HG03196 (cell line): ENCODE measurements around the gene ANXA4.
A peak's percentile ranks its signal among the peaks of the same experiment; 100 is the strongest.

Experiments used
- ATAC-seq: cut with Tn5 transposase; IDR thresholded peaks from one replicate; pipeline ENCODE4 v1.9.1; 2021; ENCODE audit not compliant: unreplicated experiment

The ANXA4 gene

DNA sequence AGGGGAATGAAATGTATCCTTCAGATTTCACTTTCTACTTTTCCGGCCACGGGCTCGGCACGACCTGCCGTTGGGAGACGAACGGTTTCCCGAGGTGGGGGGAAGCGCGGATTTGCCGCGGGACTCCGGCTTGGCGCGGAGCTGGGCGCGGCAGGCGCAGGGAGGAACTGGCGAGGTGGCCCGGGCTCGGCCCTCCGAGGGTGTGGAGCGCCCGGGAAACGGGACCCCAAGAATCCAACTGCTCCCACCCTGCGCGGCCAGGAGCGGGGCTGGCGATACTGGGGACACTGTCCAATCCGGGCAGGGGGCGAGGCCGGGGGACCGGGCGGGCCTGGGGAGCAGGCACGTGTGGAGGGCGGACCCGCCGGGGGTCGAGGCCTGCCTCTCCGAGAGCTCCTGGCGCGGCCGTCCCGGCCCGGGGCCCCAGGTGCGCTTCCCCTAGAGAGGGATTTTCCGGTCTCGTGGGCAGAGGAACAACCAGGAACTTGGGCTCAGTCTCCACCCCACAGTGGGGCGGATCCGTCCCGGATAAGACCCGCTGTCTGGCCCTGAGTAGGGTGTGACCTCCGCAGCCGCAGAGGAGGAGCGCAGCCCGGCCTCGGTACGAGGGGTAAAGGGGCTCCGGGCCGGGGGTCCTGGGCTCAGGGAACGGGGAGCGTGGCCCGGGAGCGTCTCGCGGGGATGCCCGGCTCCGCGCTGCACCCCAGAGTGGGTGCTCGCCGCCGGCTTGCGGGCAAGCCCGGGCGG lies at the start of gene ANXA4:
Gene ANXA4 (plus strand): TSS at position 560 of the 747 bp plus-strand sequence. CDS start 39,432 bp downstream, outside the sequence.
- peak; percentile 72 for ATAC-seq

DNA sequence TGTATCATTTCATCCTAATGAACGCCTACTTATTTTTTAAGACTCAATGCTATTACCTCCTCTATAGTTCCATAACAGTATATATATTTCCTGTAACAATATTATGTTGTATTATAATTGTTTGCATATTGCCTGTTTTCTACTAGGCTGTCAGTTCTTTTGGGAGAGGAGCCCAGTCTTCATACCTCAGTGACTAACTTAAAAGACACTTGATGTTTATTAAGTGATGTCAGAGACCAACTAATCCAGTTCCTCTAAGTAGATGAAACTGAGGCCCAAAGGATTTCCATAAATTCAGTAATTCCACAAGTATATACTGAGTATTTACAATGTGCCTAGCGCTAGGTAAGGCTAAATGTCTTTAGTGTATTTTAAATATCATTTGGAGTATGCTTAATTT lies 49.5 kb upstream of the ANXA4 start:
- ATAC-seq = no peak

DNA sequence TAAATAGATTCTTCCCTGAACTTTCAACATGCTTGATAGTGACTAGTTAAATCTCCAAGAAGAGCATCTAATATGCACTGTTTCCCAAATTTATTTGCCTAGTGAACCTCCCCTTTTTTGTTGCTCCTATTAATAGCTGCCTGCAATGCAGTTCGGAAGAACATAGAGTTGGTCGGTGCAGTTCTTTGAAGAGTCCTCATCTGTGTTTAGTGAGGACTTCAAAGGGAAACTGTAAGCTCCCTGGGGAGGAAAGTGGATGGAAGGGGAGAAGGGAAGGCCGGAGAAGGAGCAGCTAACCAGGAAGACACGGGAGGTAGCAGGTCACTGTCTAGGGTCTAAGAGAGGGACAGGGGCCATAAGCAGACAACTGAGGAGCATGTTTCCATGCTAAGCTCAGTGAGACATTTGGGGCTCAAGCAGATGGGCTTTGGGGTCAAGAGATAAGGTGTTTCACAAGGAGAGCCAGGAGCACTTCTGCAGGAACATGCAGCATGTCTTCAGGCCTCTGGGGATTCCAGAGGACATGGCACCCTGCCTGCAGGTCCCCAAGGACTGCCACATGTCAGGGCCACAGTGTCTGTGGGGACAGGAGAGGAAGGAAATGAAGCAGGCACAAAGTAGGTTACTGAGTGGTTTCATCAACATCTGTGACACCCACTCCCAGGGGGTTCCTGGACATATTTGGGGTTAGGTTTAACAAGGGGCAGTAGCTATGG lies 48.7 kb upstream of the ANXA4 start:
- ATAC-seq = peak; percentile 69

DNA sequence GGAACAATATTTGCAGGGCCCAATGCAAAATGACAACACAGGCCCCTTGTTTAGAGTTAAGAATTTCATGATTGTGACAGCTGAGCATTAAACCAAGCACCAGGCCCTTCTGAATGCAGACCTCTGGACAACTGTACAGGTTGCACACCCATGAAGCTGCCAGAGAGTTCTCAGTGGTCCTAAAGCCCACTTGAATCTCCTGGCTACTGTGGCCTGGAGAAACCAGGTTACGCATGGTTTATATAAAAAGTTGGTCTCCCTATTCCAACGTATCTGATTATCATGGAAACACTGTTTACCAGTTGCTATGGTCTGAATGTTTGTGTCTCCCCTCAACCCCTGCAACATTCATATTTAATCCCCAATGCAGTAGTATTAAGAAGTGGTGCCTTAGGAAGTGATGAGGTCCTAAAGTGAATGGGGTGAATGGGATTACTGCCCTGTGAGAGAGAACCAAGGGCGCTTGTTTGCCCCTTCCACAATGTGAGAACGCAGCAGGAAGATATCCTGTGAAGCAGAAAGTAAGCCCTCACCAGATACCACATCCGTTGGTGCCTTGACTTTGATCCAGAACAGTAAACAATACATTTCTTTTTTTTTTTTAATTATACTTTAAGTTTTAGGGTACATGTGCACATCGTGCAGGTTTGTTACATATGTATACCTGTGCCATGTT lies 48.0 kb upstream of the ANXA4 start:
- peak; percentile 47 for ATAC-seq

DNA sequence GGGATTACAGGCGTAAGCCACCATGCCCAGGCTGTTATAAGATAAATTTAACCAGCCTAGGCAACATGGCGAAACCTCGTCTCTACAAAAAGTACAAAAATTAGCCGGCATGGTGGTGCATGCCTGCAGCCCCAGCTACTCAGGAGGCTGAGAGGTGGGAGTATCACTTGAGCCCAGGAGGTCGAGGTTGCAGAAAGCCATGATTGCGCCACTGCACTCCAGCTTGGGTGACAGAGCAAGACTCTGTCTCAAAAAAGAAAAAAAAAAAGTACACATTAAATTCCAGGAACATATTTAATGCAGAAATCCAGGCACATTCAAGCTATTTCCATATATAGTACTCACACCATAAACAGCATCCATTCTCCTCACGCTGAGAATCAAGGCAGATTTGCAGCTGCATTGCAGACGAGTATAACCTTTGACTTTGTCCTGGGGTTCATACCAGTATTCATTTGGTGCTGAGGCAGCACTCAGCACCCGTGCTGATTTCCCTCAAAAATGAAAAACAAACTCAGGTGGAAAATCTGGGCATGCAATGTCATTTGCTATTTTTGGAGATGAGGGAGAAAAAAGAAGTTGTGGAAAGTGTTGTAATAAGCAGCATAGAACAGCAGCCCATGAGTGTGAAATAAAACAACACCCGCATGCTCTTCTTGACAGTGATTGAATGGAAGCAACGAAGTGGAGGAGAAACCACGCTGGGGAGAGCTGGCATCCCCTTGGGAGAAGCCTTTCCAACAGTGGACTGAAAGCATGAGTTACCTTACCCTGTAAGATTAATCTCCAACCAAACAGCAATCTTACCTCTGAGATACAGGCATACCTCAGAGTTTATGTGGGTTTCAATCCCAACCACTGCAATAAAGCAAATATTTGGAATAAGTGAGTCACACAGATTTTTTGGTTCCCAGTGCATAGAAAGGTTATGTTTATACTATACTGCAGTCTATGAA lies 46.8 kb upstream of the ANXA4 start:
- no peak for ATAC-seq

DNA sequence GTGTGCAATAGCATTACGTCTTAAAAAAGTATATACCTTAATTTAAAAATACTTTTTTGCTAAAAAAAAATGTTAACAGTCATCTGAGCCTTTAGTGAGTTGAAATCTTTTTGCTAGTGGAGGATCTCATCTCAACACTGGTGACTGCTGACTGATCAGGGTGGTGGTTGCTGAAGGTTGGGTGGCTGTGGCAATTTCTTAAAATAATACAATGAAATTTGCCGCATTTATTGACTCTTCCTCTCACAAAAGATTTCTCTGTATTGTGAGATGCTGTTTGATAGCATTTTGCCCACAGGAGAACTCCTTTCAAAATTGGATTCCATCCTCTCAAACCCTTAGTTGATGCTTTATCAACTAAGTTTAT lies 46.1 kb upstream of the ANXA4 start:
- no peak for ATAC-seq

DNA sequence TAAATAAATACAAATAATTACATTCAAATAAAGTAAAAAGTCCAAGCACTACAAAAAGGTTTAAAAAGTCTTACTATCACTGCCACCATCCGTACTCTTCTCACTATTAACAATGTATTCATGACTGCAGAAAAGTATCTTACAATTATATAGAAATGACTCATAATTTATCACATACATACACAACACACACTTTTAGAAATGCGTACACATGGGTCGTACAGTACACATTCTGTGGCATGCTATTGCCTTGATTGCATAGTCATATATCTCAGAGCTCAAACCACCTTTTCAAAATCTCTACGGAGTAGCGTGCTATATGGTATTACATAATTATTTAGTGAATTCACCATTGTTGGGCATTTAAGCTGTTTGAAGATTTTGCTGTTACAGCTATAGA lies 41.6 kb upstream of the ANXA4 start:
- no peak for ATAC-seq

DNA sequence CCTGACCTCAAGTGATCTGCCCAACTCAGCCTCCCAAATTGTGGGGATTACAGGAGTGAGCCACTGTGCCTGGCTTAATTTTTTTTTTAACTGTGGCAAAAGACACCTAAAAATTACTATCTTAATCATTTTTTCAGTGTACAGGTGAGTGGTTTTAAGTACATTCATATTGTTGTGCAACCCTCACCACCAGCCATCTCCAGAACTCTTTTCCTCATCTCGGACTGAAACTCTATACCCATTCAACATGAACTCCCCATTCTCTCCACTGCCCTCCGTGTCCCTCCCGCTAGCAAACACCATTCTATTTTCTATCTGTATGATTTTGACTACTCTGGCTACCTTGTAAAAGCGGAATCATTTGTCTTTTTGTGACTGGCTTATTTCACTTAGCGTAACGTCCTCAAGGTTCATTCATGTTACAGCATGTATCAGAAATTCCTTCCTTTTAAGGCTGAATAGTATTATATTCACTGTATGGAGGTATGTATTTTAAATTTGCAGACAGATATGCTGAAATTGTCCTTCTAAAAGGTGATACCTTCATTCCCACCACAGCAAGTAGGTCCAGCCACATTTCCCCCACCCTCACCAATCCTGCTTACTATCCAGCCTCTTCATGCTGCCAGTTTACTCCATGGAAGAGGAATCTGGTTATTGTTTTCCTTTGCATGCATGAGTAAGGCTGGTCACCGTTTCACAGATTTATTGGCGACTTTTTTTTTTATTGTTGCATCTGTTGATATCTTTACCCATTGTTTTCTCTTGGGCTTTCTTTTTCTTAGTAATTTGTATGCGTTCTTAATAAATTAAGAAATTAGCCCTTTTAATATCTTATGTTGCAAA lies 40.6 kb upstream of the ANXA4 start:
- no peak for ATAC-seq

DNA sequence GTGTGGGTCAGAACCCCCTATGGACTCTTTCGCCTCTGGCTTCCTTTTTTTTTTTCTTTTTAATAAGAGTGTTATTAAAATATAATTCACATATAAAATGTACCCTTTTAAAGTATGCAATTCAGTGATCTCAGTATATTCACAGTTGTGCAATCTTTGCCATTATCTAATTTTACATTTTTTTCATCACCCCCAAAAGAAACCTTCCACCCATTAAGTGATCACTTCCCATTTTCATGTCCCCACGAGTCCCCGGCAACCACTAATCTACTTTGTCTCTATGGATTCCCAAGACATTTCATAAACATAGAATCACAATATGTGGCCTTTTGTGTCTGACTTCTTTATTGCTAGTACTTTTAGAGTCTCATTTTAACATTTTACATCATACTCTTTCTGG lies 38.7 kb upstream of the ANXA4 start:
- no peak for ATAC-seq

DNA sequence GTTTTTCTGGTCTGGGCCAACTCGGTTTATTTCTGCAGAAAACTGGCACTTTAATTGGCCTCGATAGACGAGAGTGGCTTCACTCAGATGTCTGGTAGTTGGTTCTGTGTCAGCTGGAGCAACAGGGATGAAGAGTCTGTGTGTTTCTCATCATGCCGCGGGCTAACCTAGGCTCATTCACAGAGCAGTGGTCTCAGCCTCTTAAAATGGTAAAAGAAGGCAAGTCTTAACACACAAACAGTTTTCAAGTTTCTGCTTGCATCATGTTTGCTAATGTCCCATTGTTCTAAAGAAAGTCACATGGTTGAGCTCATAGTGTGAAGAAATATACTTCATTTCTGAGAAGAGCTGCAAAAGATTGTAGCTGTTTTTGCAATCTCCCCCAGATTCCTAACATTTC lies 37.5 kb upstream of the ANXA4 start:
- ATAC-seq = no peak

DNA sequence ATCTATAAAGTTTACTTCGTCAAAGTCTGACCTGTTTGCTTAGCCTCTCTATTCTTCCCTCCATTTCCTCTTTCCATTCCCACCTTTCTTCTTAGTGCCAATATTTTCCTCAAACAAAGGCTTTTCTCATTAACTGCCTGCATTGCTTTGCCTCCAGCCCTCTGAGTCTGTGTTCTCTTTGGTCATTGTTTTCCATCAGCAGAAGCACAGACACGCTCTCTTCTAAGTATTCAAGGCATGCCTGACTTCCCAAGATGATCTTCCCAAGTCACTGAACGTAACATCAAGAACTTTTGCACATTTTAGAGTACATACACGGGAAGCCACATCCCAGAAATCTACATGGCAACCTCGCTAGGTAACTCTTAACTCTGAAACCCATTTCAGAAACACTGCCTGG lies 32.6 kb upstream of the ANXA4 start:
- ATAC-seq = no peak

DNA sequence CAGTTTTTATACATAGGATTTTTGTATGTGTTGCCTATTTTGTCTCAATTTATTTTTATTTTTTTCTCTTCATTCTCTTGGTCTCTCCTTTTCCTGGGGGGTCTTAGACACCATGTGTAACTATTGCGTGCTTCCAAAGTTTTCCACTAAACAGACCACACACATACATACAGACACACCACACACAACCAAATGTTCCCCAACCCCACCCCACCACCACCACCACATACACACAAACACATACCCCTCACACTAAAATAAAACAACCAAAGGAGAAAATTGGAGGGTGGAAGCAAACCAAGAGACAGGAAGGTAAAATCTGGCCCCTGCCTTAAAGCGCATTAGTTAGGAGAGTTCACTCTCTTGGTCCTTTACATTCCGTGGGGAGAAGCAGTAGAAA lies 30.0 kb upstream of the ANXA4 start:
- no peak for ATAC-seq

DNA sequence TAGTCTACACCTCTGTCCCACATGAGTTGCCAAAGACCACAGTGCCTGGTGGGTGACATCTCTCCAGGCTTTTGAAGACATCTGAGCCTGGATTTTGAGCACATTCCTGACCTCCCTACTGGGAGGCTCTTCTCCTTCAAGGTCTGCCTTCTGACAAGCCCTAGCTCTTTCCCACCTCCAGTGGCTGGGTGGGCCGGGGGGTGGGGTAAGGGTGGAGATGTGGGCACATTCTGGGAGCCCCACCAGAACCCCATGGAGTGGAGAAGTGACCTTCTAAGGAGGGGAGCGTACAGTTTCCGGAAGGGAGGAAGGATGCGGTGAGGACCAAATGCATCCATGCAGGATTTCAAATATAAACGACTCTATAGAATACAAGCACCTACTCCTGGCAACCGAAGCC lies 27.9 kb upstream of the ANXA4 start:
- ATAC-seq = no peak

DNA sequence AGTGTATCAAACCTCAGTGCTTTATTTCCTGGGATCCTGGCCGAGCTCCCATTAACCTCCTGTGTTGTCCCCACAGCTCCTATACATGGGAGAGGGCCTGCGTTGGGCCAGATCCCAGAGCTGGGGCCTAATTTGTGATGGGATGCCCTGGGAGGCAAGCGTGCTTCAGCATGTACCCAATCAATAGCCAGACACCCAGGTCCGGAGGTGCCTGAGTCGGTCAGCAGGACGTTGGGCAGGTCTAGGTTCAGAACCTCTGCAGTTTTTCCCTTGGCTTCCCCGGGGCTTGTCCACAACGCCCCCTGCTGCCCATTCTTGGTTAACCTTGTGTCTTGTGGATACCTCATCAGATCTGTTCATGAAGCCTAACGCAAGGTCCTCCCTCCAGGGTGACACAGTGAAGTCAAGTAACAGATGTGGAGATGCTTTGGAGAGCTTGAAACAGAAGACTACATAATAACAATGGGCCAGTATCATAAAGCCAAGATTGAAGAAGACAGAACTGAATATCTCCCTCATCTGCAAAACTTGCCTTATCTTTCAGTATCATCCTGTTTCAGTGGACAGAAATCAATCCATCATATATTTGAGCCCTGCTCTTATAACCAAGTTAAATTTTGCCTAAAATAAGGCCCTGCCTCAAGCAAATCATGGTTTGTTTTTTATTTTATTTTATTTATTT lies 27.3 kb upstream of the ANXA4 start:
- ATAC-seq = peak; percentile 67

DNA sequence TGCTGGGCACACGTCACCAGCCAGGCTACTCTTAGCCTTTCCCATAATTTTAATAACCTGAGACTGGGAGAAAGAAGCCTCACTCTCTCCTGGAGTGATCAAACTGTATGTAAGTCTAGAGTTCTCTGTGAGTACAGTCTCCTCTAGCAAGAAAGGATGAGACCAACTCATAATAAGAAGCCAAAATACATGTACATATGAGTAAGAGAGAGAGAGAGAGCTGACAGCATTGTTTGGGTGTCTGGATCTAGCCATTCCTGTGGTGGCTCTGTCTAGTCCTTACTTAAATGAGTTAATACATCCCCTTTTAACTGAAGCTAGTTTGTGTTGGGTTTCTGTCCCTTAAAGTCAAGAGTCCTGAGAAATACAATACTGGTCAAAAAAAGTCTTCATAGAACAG lies 26.0 kb upstream of the ANXA4 start:
- ATAC-seq = no peak

DNA sequence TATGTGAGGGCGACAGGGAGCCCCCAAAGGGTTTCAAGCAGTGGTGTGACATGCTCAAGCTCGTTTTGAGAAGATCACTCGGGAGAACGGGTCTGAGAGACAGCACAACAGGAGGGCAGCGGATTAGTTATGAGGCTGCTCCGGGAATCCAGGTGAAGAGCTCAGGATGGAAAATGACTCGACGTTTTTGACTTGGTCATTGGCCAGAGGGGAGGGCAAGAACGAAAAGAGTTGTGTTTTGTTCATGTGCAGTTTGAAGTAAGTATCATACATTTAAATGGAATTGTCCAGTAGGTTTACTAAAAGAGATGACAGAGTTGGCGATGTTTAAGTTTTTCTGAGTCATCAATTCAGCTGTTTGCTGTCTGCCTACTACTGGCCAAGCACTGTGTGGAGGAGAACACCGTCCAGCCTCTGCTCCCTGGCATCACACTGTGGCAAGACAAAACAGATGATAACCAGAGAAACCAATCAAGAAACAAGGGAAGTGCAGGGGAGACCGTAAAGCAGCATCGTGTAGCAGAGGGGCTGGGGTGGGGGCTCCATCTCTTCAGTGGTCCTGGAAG lies 25.3 kb upstream of the ANXA4 start:
- ATAC-seq = no peak

DNA sequence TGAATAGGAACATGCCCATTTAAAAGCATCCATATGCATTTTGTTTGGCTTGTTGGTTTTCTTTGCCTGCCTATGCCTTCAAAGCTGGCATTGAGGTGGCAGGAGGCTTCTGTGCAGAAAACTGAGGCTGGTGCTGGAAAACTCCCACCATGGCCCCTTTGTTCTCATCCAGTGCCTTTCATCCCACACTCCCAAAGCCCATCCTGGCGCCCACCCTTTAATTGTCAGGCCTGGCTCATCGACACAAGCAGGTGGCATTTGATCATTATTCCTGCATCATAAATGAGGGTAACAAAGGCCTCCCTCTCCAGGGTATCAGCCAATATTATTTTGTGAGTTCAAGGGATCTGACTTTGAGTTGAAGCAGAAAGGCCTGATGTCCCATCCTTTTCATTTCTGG lies 24.7 kb upstream of the ANXA4 start:
- ATAC-seq = no peak

DNA sequence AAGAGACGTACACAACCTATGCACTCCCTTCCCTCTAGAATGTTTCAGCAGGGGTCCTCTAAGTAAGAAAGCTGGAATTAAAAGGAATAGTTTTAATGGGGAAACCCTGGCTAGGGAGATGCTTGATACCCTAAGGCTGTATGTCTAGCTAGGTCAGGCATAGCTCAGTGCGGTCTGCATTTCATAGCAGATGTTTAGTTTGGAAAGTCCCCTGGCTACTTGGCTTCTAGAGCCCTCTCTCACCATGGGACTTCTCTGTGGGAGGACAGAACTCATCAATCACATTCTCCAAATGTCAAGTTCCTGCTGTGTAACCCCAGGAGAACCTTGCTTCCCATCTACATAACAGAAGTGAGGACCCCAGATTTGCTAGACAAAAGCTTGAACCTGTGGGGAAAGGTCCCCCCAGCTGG lies 24.1 kb upstream of the ANXA4 start:
- ATAC-seq = no peak

DNA sequence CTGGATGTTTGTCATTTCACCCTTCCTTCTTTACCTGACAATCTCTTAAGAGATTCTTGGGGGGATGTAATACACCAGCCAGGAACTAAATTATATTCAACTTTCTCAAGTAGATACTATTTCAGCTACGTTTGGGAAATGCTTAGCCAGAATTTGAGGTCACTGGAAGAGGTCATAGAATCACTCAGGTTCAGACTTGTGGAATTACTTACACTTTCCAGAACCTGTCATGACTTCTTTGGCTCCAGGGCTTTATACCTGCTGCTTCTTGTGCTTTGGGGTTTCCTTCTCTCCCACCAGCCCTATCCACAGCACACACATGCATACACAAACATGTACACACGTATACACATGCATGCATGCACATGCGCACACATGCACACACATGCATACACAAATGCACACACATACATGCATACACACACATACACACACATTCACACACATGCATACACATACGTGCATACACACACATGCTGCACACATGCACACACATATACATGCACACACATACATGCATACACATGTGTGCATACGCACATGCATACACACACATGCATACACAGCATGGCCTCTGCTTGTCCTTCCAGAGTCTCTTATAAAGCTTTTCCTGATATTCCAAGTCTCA lies 23.5 kb upstream of the ANXA4 start:
- ATAC-seq = no peak
